Fibroblast of skin of abdomen (primary cell): ENCODE results near the gene SIRPB2.

Experiments used
- DNase-seq: peaks from one replicate; pipeline ENCODE4 v3.0.0-alpha.2; 2013

The SIRPB2 gene

DNA sequence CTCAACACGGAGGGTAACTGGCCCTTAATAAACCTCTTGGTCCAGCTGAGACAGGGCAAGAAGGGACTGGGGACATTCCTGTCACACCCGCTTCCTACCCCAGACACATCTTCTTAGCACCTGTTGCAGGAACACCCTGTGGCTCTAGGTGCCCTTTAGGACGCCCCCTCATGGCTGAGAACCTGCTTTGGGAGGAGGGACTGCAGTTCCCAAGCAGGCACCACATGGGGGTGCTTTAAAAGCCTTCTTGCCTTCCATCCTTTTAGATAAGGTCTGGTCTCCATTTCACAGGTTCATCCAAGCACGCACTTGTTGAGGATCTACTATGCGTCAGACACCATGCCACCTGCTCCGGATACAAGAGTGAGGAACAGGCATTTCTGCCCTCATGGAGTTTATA lies 51.2 kb downstream of the SIRPB2 start:
- no peak for DNase-seq

DNA sequence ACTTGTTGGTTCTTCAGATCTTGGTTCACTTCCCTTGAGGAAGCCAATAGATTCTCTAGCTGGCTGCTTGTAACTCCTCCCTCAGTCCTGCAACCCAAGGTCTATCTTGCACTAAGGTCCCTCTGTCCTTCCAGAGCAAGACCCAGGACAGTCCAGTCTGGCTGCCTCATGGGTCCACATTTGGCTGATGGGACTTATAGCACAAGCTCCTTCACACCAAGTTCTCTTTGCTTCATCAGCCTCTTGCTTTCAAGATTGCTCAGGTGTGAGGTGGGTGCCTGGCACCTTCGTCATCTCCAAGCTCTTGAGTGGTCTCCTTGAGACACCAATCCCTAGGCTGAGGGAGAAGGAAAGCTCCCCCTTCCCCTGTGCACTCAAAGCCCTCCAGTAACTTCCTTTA lies 52.9 kb downstream of the SIRPB2 start:
- no peak for DNase-seq

DNA sequence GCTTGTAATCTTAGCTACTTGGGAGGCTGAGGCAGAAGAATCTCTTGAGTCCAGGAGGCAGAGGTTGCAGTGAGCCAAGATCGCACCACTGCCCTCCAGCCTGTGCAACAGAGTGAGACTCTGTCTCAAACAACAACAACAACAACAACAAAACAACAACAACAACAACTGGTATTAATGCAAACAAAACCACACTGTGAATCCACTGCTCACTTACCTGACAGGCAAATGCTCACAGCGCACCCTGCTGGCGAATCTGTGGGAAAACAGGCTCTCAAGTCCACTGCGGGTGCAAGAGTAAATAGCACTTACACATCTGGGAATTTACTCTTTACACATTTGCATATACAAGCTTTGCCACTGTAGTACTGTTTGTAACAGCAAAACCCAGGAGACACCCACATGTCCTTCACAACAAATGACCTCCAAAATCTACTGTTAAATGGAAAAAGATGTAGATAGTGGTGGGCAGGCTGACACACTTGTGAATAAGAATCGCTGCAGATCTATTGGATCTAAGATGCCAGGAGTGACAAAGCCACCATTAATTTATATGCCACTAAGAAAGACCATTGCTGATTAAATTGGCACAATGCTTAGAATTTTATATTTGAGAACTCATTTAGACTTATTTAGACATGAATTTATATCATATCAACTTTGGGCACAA lies 53.9 kb downstream of the SIRPB2 start:
- peak; percentile 63 for DNase-seq

DNA sequence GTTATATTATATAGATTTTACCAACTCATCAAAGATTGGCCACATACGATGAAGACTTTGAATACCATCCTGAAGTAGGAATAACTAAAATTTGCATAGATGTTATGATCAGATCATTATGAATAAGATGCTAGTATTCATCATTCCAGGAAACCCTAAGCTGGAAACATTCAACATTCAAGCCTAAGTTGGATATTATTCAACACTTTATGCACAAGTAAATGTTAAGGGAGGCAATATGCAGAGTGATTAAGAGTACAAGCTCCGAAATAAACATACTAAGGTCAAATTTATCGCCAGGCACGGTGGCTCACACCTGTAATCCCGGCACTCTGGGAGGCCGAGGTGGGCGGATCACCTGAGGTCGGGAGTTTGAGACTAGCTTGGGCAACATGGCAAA lies 55.0 kb downstream of the SIRPB2 start:
- DNase-seq = no peak

DNA sequence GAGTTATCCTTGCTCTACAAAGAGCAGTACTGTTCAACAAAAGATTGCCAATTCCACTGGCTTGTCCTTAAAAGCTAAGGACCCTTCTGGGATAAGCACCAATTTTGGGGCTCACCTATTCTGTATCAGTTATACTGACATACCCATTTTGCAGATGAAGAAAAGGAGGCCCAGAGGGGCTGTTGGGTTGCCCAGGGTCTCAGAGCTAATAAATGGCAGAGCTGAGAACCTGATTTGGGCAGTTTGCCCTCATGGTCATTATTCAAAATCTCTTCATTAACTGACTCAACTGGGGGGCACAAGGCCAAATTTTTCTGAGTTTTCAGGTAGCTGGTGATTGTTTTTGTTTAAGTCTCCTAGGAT lies 55.9 kb downstream of the SIRPB2 start:
- DNase-seq = no peak

DNA sequence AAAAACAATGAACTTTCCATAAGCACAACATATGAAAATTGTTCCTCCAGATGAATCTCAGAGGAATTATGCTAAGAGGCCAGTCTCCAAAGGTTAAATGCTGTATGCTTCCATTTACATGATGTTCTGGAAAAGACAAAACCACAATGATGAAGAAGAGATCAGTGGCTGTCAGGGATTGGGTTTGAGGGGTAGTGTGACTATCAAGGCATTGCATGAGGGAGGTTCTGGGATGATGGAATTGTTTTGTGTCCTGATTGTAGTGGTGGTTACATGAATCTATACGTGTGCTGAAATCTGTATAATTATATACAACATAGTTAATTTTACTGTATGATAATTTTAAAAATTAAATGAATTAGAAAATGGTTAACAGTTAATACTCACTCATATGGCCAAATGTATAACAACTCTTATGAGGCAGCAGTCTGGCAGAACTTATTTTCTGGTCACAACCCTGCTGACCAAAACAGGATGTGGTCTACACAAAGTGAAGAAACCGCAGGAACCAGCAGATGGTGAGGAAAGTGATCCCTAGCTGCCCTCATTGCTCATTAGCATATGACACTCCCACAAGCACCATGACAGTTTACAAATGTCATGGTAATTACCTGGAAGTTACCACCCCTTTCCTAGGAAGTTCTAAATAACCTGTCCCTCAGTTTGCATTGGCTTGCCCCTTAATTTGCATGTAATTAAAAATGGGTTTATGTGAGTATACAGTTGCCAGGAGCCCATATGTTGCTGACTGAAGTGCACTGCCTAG lies 56.5 kb downstream of the SIRPB2 start:
- peak; percentile 63 for DNase-seq

DNA sequence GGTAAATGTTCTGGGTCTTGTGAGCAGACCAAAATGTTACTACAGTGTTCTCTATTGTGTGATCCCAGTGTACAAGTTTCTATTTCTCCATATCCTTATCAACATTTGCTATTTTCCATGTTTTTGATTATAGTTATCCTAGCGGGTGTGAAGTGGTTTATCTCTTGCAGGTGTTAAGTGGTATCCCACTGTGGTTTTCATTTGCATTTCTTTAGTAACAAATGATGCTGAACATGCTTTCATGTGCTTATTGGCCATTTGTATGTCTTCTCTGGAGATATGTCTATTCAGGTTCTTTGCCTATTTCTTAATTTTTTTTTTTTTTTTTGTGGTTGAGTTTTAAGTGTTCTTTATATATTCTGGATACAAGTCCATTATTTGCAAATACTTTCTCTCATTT lies 60.1 kb downstream of the SIRPB2 start:
- DNase-seq = no peak

DNA sequence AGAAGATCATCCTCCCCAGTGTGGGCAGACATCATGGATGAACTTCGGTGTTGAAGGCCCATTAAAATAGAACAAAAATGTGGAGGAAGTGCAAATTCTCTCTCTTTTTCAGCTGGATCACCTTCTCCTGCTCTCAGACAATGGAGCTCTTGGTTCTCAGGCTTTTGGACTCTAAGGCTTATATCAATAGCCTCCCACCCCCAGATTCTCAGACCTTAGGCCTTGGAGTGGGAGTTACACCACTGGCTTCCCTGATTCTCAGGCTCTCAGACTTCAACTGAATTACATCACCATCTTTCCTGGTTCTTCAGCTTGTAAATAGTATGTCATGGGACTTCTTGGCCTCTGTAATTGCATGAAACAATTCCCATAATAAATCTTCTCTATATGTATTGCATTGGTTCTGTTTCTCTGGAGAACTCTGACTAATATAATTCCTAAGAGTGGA lies 61.2 kb downstream of the SIRPB2 start:
- peak; percentile 39 for DNase-seq

DNA sequence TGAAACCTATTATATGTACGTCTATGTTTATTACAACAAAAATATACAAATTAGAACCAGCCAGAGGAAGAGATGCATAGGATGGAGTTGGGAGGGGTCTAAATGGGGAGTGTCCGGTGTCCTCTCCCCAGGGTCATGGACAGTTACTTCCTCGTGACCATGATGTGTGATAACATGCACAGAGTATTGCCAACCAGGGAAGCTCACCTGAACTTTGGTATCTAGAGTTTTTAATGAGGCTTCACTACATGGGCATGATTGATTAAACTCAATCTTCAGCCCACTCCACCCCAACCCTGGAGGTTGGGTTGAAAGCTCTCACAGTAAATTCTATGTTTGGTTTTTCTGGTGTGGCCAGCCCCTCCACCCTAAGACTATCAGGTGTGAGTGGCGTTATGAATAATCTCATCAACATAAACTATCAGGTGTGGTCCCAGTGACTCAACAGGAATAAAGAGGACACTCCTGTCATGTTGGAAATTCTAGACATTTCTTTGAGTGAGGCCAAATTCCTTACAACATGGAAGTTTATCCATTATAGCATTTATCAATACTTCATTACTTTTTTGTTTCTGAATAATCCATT lies 62.0 kb downstream of the SIRPB2 start:
- DNase-seq = no peak

DNA sequence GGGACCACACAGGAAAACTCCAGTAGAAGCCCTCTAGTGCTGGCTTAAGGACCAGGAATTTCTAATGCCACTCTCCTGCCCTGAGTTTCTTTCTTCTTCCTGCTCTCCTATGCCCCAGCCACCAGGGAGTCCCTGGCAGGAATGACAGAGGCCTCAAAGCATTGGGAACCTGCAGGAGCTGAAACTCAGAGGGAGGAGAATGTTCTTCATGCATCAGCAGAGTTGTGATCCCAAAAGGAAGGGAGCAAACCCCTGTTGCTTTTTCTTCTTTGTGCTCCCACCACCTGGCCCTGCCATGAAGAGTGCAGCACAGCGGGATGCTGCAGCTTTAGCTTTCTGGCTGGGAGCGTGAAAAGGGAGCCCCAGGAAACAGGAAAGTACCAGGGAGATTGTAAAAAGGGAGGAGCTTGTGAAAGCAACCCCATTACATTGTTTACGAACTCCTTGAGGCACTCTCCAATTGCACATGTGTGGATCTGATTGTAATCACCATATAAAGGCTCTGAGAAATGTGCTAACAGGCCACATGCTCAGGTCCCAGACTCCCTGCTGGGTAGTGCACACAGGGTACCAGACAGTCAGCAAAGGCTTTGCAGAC lies 63.7 kb downstream of the SIRPB2 start:
- no peak for DNase-seq

DNA sequence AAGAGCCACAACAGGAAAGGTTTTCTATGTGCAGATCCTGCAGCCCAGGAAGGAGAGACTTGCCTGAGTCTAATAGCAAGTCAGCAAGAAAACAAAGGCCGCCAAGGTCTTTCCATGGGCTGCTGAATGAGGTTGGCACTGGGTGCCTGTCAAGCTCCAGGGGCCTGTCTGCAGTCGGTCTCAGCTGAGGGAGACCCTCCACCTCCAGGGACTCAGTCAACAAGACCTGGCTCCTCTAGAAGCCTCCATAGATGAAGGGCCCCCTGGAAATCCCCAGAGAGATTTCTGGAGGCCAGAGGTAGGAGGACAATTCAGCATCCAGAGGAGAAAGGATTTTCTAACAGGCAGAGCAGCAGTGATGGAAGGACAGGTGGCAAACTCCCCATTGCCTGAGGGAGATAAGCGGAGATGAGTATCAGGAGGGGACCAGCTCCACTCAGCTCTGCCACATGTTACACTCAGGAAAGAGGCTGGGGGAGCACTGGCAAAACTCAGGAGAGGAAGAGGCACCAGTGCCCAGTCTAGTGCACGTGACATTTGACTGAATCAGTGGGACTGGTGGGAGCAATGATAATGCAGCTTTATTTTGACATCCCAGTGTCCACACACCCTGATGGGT lies 64.9 kb downstream of the SIRPB2 start:
- no peak for DNase-seq
